Brain microvascular endothelial cell (primary cell): ENCODE measurements around the gene CENPX.

ENCODE experiments used
- DNase-seq: peaks from one replicate; pipeline ENCODE4 v3.0.0-alpha.2; 2020
- H3K27ac ChIP-seq: fragments of 250-450 bp; sonication (Bioruptor Pico); 2 replicates; pipeline ENCODE4 v1.5.1; 2020; ENCODE audit warnings: mild to moderate bottlenecking, moderate library complexity
- H3K27me3 ChIP-seq: fragments of 250-450 bp; sonication (Bioruptor Pico); replicated peaks from 2 replicates; pipeline ENCODE4 v1.5.1; 2020; ENCODE audit warnings: mild to moderate bottlenecking
- H3K36me3 ChIP-seq: fragments of 250-450 bp; sonication (Bioruptor Pico); replicated peaks from 2 replicates; pipeline ENCODE4 v1.5.1; 2020; ENCODE audit warnings: mild to moderate bottlenecking
- H3K4me3 ChIP-seq: 2 replicates; pipeline ENCODE4 v1.5.1; 2011; ENCODE audit warnings: low read depth, mild to moderate bottlenecking, control low read depth, low read length, moderate library complexity
- in situ Hi-C: cut with HindIII; loops from 2 replicates; pipeline ENCODE4 v1.10.0; 2017; ENCODE audit warnings: low sequenced_read_pairs, low pct_ligation_motif_present
- TF ChIP-seq, protein P1 (sequence below): IDR thresholded peaks from 2 replicates; pipeline ENCODE4 v1.5.1; 2011; ENCODE audit warnings: low read depth, mild to moderate bottlenecking, moderate library complexity, low read length, control low read depth, inconsistent platforms; ENCODE audit errors: missing control alignments

CENPX gene

DNA sequence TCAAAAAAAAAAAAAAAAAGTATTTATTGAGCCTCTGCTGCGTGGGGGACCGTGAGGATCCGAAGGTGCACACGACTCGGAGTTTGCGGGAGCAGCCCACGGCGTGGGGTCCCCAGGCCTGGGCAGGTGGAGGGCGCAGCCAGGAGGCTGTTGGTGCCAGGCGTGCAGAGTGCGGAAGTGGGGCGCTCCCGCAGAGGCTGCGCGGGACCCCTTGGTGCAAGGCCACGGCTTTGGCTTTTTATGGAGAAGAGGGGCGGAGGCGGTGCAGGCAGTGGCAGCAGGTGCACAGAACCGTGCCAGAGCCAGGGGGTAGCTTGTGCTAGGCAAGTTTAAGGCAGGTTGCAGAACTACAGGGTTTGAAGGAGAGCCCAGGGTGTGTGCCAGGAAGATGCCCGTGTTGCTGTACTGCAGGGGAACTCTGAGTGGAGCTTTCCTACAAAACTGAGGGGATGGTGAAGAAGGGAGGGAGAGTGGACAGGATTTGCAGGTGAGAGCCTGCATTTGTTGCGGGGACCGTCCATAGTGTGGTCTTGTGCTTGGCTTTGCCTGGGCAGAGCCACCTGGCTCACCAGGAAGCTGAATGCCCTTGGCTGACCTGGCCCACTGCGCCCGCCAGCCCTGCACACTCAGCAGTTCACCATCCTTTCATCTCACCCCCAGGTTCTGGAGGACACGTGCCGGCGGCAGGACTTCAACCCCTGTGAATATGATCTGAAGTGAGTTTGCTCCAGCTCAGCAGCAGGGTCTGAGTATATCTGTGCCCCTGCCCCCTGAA, 44.0 kb downstream of the CENPX start:
- in situ Hi-C loops: loop anchor here (10.0 kb wide), 1 partner anchor 56 kb away; the partner anchor contains the start of genes DCXR and RAC3
- Histone ChIP-seq H3K27ac (no peak overlapping the region), H3K36me3 (no peaks in the 10 kb centered on the region), H3K4me3 (peak overlapping the region; percentile 12), H3K27me3 (no peaks in the 10 kb centered on the region)
- DNase-seq: no peak
- TF ChIP-seq, protein P1, sequence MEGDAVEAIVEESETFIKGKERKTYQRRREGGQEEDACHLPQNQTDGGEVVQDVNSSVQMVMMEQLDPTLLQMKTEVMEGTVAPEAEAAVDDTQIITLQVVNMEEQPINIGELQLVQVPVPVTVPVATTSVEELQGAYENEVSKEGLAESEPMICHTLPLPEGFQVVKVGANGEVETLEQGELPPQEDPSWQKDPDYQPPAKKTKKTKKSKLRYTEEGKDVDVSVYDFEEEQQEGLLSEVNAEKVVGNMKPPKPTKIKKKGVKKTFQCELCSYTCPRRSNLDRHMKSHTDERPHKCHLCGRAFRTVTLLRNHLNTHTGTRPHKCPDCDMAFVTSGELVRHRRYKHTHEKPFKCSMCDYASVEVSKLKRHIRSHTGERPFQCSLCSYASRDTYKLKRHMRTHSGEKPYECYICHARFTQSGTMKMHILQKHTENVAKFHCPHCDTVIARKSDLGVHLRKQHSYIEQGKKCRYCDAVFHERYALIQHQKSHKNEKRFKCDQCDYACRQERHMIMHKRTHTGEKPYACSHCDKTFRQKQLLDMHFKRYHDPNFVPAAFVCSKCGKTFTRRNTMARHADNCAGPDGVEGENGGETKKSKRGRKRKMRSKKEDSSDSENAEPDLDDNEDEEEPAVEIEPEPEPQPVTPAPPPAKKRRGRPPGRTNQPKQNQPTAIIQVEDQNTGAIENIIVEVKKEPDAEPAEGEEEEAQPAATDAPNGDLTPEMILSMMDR: no peak

DNA sequence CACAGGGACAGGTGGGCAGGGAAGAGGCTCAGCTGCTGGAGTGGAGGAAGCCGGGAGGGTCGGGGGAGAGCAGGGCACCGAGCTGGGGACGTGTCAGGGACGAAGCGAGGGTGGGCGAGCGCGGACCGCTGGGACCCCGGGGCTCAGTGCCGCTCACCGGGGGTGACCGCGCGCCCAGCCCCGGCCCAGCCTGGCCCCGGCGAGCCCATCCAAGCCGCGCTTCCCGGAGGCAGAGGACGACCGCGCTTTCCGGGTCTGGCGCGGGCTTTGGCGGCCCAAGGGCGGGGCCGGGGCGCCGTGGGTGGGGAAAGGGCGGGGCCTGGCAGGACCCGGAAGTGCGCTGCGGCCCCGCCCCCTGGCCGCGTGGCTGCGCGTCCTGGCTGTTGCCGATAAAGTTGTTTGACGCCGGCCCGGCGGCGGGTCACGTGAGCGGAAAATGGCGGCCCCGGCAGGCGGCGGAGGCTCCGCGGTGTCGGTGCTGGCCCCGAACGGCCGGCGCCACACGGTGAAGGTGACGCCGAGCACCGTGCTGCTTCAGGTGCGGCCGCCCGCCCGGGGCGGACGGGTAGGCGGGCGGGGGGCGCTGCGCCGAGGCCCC, 45.4 kb downstream of the CENPX start, which contains the start of gene ASPSCR1:
Gene ASPSCR1 (plus strand): TSS at position 419 of the 598 bp plus-strand sequence. CDS start 18 bp downstream, at position 437.
- Histone ChIP-seq H3K36me3 (no peaks in the 10 kb centered on the region), H3K27ac (peak within 1 kb of the TSS; percentile 93), H3K27me3 (no peaks in the 10 kb centered on the region), H3K4me3 (peak within 1 kb of the TSS; percentile 72)
- DNase-seq: peak; percentile 71
- TF ChIP-seq, protein P1: no peak
- in situ Hi-C loops: loop anchor here (10.0 kb wide), 1 partner anchor 57 kb away; the partner anchor contains the start of genes DCXR and RAC3

DNA sequence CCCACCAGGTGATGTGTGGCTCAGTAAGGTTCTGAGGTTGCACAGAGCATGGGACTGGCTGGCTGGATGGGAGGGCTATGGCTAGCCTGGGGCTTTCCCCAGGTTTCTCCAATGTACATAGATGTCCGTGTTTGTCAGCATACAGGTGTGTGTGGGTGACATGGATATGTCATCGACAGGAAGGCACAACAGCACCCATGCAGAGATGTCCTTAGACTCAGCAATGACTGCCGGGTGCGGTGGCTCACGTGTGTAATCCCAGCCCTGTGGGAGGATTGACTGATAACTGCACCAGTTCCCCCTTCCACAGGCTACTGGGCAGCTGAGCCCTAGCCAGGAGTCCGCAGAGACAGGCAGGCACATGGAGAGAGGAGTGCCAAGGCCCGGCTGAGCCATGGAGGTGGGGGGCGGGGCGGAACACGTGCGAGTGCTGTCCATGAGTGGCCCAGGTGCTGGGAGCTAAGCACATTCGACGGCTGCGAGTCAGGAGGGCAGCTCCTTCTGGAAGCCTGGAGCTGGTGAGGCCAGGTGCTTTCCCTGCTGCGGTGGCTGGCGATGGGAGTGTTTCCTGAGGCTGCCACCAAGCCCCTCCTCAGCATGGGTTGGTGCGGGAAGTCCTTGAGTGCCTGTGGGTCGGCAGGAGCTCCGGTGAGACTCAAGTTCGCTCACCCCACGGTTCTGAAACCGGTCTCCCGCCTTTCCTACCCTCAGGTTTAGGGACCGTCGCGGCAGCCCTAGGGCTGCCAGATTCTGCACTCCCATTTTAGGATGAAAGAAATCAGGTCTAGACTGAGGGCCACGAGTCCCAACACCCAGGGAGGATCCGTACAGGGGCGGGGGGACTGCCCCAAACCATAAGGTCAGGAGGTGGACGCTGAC, 46.1 kb downstream of the CENPX start:
- Histone ChIP-seq H3K27ac (peak overlapping the region; percentile 93), H3K27me3 (no peaks in the 10 kb centered on the region), H3K4me3 (peak overlapping the region; percentile 58), H3K36me3 (no peaks in the 10 kb centered on the region)
- TF ChIP-seq, protein P1: no peak
- in situ Hi-C loops: loop anchor here (10.0 kb wide), 1 partner anchor 58 kb away; the partner anchor contains the start of genes DCXR and RAC3
- no peak for DNase-seq

GRCh38 chr17:81973432-81973831, 49.2 kb downstream of the CENPX start:
- H3K4me3 ChIP-seq: no peak overlapping the region
- H3K27ac ChIP-seq: no peak overlapping the region
- H3K36me3 ChIP-seq: no peaks in the 10 kb centered on the region
- DNase-seq: no peak
- H3K27me3 ChIP-seq: no peaks in the 10 kb centered on the region
- TF ChIP-seq, protein P1: no peak
- in situ Hi-C loops: loop anchor here (10.0 kb wide), 1 partner anchor 61 kb away; the partner anchor contains the start of genes DCXR and RAC3

- in situ Hi-C loops: no loop called here
Measured at GRCh38 chr17:81968850-81969812, 53.5 kb downstream of the CENPX start.

More at GRCh38 chr17:81968850-81969812, 53.5 kb downstream of the CENPX start:
- H3K27me3 ChIP-seq: peaks cover 16% of the 10 kb centered on the region
- H3K27ac ChIP-seq: no peak overlapping the region
- no peak for DNase-seq
- TF ChIP-seq, protein P1: no peak
- no peak overlapping the region for H3K4me3 ChIP-seq
- H3K36me3 ChIP-seq: no peaks in the 10 kb centered on the region
